Nephron progenitor cell (in vitro differentiated cells): ENCODE data around the gene SNRPA1.
A peak's percentile ranks its signal among the peaks of the same experiment; 100 is the strongest.

ENCODE experiments used
- DNase-seq: peaks from one replicate; pipeline ENCODE4 v3.0.0; 2021
- H3K27ac Mint-ChIP-seq: 2 replicates; pipeline ENCODE4 v1.8.0; 2021; ENCODE audit warnings: mild to moderate bottlenecking, moderate library complexity, mixed read lengths
- H3K27me3 Mint-ChIP-seq: 2 replicates; pipeline ENCODE4 v1.8.0; 2021; ENCODE audit warnings: mild to moderate bottlenecking, low read depth, mixed read lengths; ENCODE audit not compliant: poor library complexity
- H3K36me3 Mint-ChIP-seq: 2 replicates; pipeline ENCODE4 v1.8.0; 2021; ENCODE audit warnings: low read depth, mixed read lengths
- H3K4me1 Mint-ChIP-seq: 2 replicates; pipeline ENCODE4 v1.8.0; 2021; ENCODE audit warnings: mixed read lengths
- H3K4me3 Mint-ChIP-seq: 2 replicates; pipeline ENCODE4 v1.8.0; 2021; ENCODE audit warnings: mild to moderate bottlenecking, moderate library complexity, mixed read lengths
- H3K9me3 Mint-ChIP-seq: 2 replicates; pipeline ENCODE4 v1.8.0; 2021; ENCODE audit warnings: mild to moderate bottlenecking, moderate library complexity, mixed read lengths
- CTCF ChIP-seq: fragments of 200-600 bp; sonication (generic); IDR thresholded peaks from 2 replicates; pipeline ENCODE4 v1.5.0; 2021; ENCODE audit warnings: antibody characterized with exemption

SNRPA1 gene

GRCh38 chr15:101264011-101264410 is 31.0 kb downstream of the SNRPA1 start:
- DNase-seq, result no peak
- no peak overlapping the region for H3K4me3 Mint-ChIP-seq
- no peak overlapping the region for H3K27ac Mint-ChIP-seq
- peaks cover 29% of the 10 kb centered on the region for H3K4me1 Mint-ChIP-seq
- no peaks in the 10 kb centered on the region for H3K9me3 Mint-ChIP-seq
- TF ChIP-seq CTCF, result no peak
- peaks cover 7% of the 10 kb centered on the region for H3K27me3 Mint-ChIP-seq
- peaks cover 4% of the 10 kb centered on the region for H3K36me3 Mint-ChIP-seq

- H3K27ac Mint-ChIP-seq, result no peak overlapping the region
- H3K4me1 Mint-ChIP-seq, result peaks cover 41% of the 10 kb centered on the region
- H3K9me3 Mint-ChIP-seq, result no peaks in the 10 kb centered on the region
- peaks cover 7% of the 10 kb centered on the region for H3K27me3 Mint-ChIP-seq
- DNase-seq, result no peak
- TF ChIP-seq CTCF, result no peak
- no peaks in the 10 kb centered on the region for H3K36me3 Mint-ChIP-seq
- no peak overlapping the region for H3K4me3 Mint-ChIP-seq
Observed at GRCh38 chr15:101262551-101262950, 32.5 kb downstream of the SNRPA1 start.

DNA sequence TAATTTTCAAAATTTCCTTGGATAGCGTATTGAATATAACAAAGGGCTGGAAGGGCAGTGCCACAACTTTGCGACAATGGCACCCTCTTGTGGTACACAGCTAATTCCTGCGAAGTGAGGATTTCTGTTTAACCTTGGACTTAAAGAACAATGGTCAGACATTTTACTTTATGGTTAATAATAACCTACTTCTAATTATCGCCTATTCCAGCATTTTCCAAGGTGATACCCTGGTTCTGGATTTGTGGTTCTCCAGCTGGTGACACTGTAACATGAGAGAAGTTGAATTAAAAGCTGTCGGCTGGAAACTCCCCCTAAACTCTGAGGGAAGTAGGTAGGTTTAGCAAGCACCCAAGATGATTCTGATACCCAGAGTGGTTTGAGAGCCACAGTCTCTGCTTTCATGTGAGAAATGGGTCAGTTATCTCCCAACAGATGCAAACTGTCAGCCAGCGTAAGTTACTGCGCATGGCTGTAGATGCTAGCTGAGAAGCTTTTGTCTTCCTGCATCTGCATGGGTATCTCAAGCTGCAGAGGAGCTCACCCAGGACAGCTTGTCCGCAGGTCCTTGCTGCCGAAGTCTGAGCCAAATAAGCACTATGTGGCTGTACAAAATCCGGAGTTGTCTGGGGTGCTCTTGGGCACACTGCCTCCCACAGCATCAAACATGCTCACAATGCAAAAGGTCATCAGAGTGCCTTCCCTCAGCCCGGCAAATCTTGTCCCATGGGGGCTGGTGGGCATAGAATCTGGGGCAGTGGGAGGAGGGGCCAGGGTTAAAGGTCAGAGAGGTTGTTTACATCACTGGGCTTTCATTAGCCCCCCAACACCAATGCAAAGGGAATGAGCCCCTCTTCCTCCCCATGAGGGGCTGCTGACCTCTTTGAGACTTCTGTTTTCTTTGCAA is 36.6 kb downstream of the SNRPA1 start:
- no peaks in the 10 kb centered on the region for H3K9me3 Mint-ChIP-seq
- peak overlapping the region; percentile 67 for H3K4me3 Mint-ChIP-seq
- H3K36me3 Mint-ChIP-seq, result no peaks in the 10 kb centered on the region
- TF ChIP-seq CTCF, result peak; percentile 79
- DNase-seq, result peak; percentile 55
- H3K27ac Mint-ChIP-seq, result no peak overlapping the region
- H3K4me1 Mint-ChIP-seq, result peaks cover 43% of the 10 kb centered on the region
- peaks cover 3% of the 10 kb centered on the region for H3K27me3 Mint-ChIP-seq

DNA sequence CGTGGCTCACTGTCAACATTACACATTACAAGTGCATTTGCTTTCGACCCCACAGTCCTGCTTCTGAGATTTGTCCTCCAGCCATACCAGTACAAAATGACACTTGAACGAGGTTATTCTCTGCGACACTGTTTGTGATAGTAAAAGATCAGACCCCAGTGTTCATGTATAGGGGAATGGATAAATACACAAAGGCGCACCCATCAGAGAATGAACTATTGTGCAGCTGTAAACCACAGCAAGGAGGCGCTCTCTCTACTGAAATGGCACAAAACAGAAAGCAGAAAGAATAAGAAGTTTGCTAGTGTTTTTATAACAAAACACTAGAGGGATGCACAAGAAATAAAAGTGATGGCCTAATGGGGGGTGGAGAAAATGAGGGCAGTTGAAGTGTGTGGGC is 38.3 kb downstream of the SNRPA1 start:
- no peak for TF ChIP-seq CTCF
- Mint-ChIP-seq H3K36me3 (no peaks in the 10 kb centered on the region), H3K9me3 (no peaks in the 10 kb centered on the region), H3K27me3 (no peaks in the 10 kb centered on the region), H3K4me3 (no peak overlapping the region), H3K4me1 (peaks cover 54% of the 10 kb centered on the region), H3K27ac (no peak overlapping the region)
- DNase-seq, result no peak

- no peak overlapping the region for H3K4me3 Mint-ChIP-seq
- H3K9me3 Mint-ChIP-seq, result no peaks in the 10 kb centered on the region
- TF ChIP-seq CTCF, result no peak
- peaks cover 55% of the 10 kb centered on the region for H3K4me1 Mint-ChIP-seq
- H3K27me3 Mint-ChIP-seq, result no peaks in the 10 kb centered on the region
- DNase-seq, result no peak
- H3K27ac Mint-ChIP-seq, result no peak overlapping the region
- no peaks in the 10 kb centered on the region for H3K36me3 Mint-ChIP-seq
Observed at GRCh38 chr15:101255615-101256241, 39.3 kb downstream of the SNRPA1 start.
